WTC11 (cell line): ENCODE measurements around the gene PTGDR.

Experiments used
- IRF2 ChIP-seq: sonication (generic); formaldehyde crosslinking; IDR thresholded peaks from 2 replicates; pipeline ENCODE4 v1.8.0; 2022; ENCODE audit warnings: low read depth, missing genetic modification reagents, borderline replicate concordance
- NR3C1 ChIP-seq: sonication (generic); formaldehyde crosslinking; conservative IDR thresholded peaks from 2 replicates; pipeline ENCODE4 v1.8.1; 2023; ENCODE audit warnings: low read depth, mild to moderate bottlenecking, missing genetic modification reagents
- PRDM15 ChIP-seq: sonication (generic); formaldehyde crosslinking; IDR thresholded peaks from 2 replicates; pipeline ENCODE4 v1.8.0; 2022; ENCODE audit warnings: missing genetic modification reagents
- SP1 ChIP-seq: sonication (generic); formaldehyde crosslinking; conservative IDR thresholded peaks from 2 replicates; pipeline ENCODE4 v1.8.1; 2022; ENCODE audit warnings: missing genetic modification reagents
- ZBTB43 ChIP-seq: sonication (generic); formaldehyde crosslinking; IDR thresholded peaks from 2 replicates; pipeline ENCODE4 v1.8.1; 2023; ENCODE audit warnings: mild to moderate bottlenecking, missing genetic modification reagents
- ZNF512 ChIP-seq: sonication (generic); formaldehyde crosslinking; IDR thresholded peaks from 2 replicates; pipeline ENCODE4 v1.8.1; 2022; ENCODE audit warnings: missing genetic modification reagents, borderline replicate concordance
- TF ChIP-seq, protein P1 (sequence below): fragments of 200-600 bp; IDR thresholded peaks from 2 replicates; pipeline ENCODE4 v1.8.0; 2022; ENCODE audit warnings: antibody characterized with exemption
- TF ChIP-seq, protein P2 (sequence below): sonication (generic); formaldehyde crosslinking; IDR thresholded peaks from 2 replicates; pipeline ENCODE4 v1.8.0; 2022; ENCODE audit warnings: mild to moderate bottlenecking, missing genetic modification reagents

- TF ChIP-seq, protein P1, sequence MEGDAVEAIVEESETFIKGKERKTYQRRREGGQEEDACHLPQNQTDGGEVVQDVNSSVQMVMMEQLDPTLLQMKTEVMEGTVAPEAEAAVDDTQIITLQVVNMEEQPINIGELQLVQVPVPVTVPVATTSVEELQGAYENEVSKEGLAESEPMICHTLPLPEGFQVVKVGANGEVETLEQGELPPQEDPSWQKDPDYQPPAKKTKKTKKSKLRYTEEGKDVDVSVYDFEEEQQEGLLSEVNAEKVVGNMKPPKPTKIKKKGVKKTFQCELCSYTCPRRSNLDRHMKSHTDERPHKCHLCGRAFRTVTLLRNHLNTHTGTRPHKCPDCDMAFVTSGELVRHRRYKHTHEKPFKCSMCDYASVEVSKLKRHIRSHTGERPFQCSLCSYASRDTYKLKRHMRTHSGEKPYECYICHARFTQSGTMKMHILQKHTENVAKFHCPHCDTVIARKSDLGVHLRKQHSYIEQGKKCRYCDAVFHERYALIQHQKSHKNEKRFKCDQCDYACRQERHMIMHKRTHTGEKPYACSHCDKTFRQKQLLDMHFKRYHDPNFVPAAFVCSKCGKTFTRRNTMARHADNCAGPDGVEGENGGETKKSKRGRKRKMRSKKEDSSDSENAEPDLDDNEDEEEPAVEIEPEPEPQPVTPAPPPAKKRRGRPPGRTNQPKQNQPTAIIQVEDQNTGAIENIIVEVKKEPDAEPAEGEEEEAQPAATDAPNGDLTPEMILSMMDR: no peak
- TF ChIP-seq PRDM15 (CRISPR knock-in tag) (no peak), ZBTB43 (CRISPR knock-in tag) (no peak), IRF2 (CRISPR knock-in tag) (no peak), SP1 (CRISPR knock-in tag) (no peak), ZNF512 (CRISPR knock-in tag) (no peak), NR3C1 (no peak)
- TF ChIP-seq, protein P2, sequence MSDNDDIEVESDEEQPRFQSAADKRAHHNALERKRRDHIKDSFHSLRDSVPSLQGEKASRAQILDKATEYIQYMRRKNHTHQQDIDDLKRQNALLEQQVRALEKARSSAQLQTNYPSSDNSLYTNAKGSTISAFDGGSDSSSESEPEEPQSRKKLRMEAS (CRISPR knock-in tag): no peak
These were observed 28.9 kb downstream of the PTGDR start for GRCh38 chr14:52296378-52296777.
